Measurements from ENCODE around the gene GPR141. TPM values are rescaled to one million over a fixed set of nuclear protein-coding genes. Genes with fewer than 3 reads are reported as not detected.
A peak's percentile ranks its signal among the peaks of the same experiment; 100 is the strongest.
"Not testable (repeated sequence)": the region's sequence is repeated elsewhere in the genome, so short reads cannot be mapped to it uniquely, and the experiment has no call there.

Gene GPR141
- total RNA-seq, 4 donors from 2014 or later, result 0.78 TPM; not detected in 2

- Histone ChIP-seq H3K27ac (no peak overlapping the region), H3K4me1 (peaks cover 10% of the 10 kb centered on the region in 2 donors), H3K4me3 (replicated peaks in 1 of 3) (no peak overlapping the region), H3K36me3 (no peaks in the 10 kb centered on the region), H3K27me3 (no peaks in the 10 kb centered on the region), H3K9me3 (no peaks in the 10 kb centered on the region)
- DNase-seq, result no peak
- TF ChIP-seq POLR2A (IDR thresholded peaks at IDR 0.05), result no peak
- TF ChIP-seq CTCF (IDR thresholded peaks at IDR 0.05), result no peak
- intact Hi-C loops (cut with DNase I), result no loop called here
- WGBS, 2 donors, result 83 to 88% methylated on average over 2 of the region's 2 CpGs
These were observed 18.2 kb downstream of the GPR141 start for GRCh38 chr7:37701769-37702168.

GRCh38 chr7:37703361-37703760 is 19.8 kb downstream of the GPR141 start:
- no peak overlapping the region for H3K27ac ChIP-seq
- H3K27me3 ChIP-seq, result no peaks in the 10 kb centered on the region
- no peaks in the 10 kb centered on the region for H3K9me3 ChIP-seq
- no peak for DNase-seq
- TF ChIP-seq CTCF (IDR thresholded peaks at IDR 0.05) (no peak), POLR2A (IDR thresholded peaks at IDR 0.05) (no peak)
- H3K4me3 ChIP-seq (replicated peaks in 1 of 3), result no peak overlapping the region
- intact Hi-C loops (cut with DNase I), result no loop called here
- peaks cover 20 to 22% of the 10 kb centered on the region in 2 donors for H3K4me1 ChIP-seq
- no peaks in the 10 kb centered on the region for H3K36me3 ChIP-seq

- WGBS, 2 donors, result 84 to 87% methylated on average over 4 of the region's 4 CpGs
- H3K4me3 ChIP-seq (replicated peaks in 1 of 3); H3K36me3 ChIP-seq; H3K9me3 ChIP-seq; intact Hi-C loops (cut with DNase I); DNase-seq; H3K27ac ChIP-seq; H3K27me3 ChIP-seq: not testable (repeated sequence)
- H3K4me1 ChIP-seq, result peaks cover 20 to 25% of the 10 kb centered on the region in 2 donors
These were observed 20.8 kb downstream of the GPR141 start for GRCh38 chr7:37704328-37704833.

GRCh38 chr7:37705976-37706375 is 22.4 kb downstream of the GPR141 start:
- intact Hi-C loops (cut with DNase I), result no loop called here
- H3K27ac ChIP-seq, result peak overlapping the region; percentile 20 to 50 (median 21)
- H3K4me3 ChIP-seq (replicated peaks in 1 of 3), result no peak overlapping the region
- H3K4me1 ChIP-seq, result peaks cover 20 to 25% of the 10 kb centered on the region in 2 donors
- H3K27me3 ChIP-seq, result no peaks in the 10 kb centered on the region
- H3K36me3 ChIP-seq, result no peaks in the 10 kb centered on the region
- TF ChIP-seq POLR2A (IDR thresholded peaks at IDR 0.05), result no peak
- no peak for TF ChIP-seq CTCF (IDR thresholded peaks at IDR 0.05)
- DNase-seq, result no peak
- 89 to 95% methylated on average over 6 of the region's 6 CpGs for WGBS, 2 donors
- no peaks in the 10 kb centered on the region for H3K9me3 ChIP-seq

GRCh38 chr7:37706804-37707203 is 23.2 kb downstream of the GPR141 start:
- WGBS, 2 donors, result 60 to 68% methylated on average over 4 to 5 of the region's 5 CpGs
- H3K27me3 ChIP-seq, result no peaks in the 10 kb centered on the region
- H3K4me3 ChIP-seq (replicated peaks in 1 of 3), result no peak overlapping the region
- peak overlapping the region; percentile 50 to 60 (median 59) for H3K27ac ChIP-seq
- no peaks in the 10 kb centered on the region for H3K36me3 ChIP-seq
- no peak for TF ChIP-seq POLR2A (IDR thresholded peaks at IDR 0.05)
- TF ChIP-seq CTCF (IDR thresholded peaks at IDR 0.05), result no peak
- intact Hi-C loops (cut with DNase I), result no loop called here
- H3K9me3 ChIP-seq, result no peaks in the 10 kb centered on the region
- DNase-seq, result no peak
- peaks cover 20 to 25% of the 10 kb centered on the region in 2 donors for H3K4me1 ChIP-seq
